Activated T-cell treated with anti-CD3 and anti-CD28 coated beads for 48 hours (primary cell): ENCODE results near the gene ERGIC1.

ENCODE experiments used
- DNase-seq: peaks from one replicate; pipeline ENCODE4 v3.0.0-alpha.2; 2020; ENCODE audit warnings: low read depth

Gene ERGIC1

GRCh38 chr5:172866378-172866777 lies 32.3 kb downstream of the ERGIC1 start:
- DNase-seq = no peak

GRCh38 chr5:172866802-172867748 lies 33.0 kb downstream of the ERGIC1 start:
- DNase-seq = no peak

GRCh38 chr5:172867761-172868435 lies 33.8 kb downstream of the ERGIC1 start:
- DNase-seq = no peak

- DNase-seq = no peak
Observed at GRCh38 chr5:172868436-172868923, 34.4 kb downstream of the ERGIC1 start.

GRCh38 chr5:172868924-172869591 lies 35.0 kb downstream of the ERGIC1 start:
- no peak for DNase-seq

- no peak for DNase-seq
Observed at GRCh38 chr5:172869691-172870090, 35.6 kb downstream of the ERGIC1 start.

GRCh38 chr5:172870291-172870714 lies 36.3 kb downstream of the ERGIC1 start:
- no peak for DNase-seq

GRCh38 chr5:172870715-172871461 lies 36.8 kb downstream of the ERGIC1 start:
- DNase-seq = no peak

- no peak for DNase-seq
Observed at GRCh38 chr5:172871536-172871935, 37.5 kb downstream of the ERGIC1 start.

- no peak for DNase-seq
Observed at GRCh38 chr5:172871982-172872381, 37.9 kb downstream of the ERGIC1 start.

- no peak for DNase-seq
Observed at GRCh38 chr5:172872997-172873491, 39.0 kb downstream of the ERGIC1 start.

GRCh38 chr5:172873513-172873912 lies 39.5 kb downstream of the ERGIC1 start:
- no peak for DNase-seq

- no peak for DNase-seq
Observed at GRCh38 chr5:172874647-172875504, 40.8 kb downstream of the ERGIC1 start.

GRCh38 chr5:172875505-172876279 lies 41.6 kb downstream of the ERGIC1 start:
- DNase-seq = no peak

GRCh38 chr5:172876578-172876977 lies 42.5 kb downstream of the ERGIC1 start:
- DNase-seq = no peak

GRCh38 chr5:172877466-172878260 lies 43.6 kb downstream of the ERGIC1 start:
- DNase-seq = no peak

GRCh38 chr5:172878585-172878932 lies 44.5 kb downstream of the ERGIC1 start:
- no peak for DNase-seq

- DNase-seq = peak; percentile 35
Observed at GRCh38 chr5:172878933-172879752, 45.1 kb downstream of the ERGIC1 start.
